WTC11 (cell line): Measurements from ENCODE around the gene SLC25A25. TPM values are rescaled to one million over a fixed set of nuclear protein-coding genes. Genes with fewer than 3 reads are reported as not detected.
A peak's percentile ranks its signal among the peaks of the same experiment; 100 is the strongest.

Experiments used
- ARID4B ChIP-seq: sonication (generic); formaldehyde crosslinking; IDR thresholded peaks from 2 replicates; pipeline ENCODE4 v1.8.0; 2023; ENCODE audit warnings: missing genetic modification reagents, mild to moderate bottlenecking, borderline replicate concordance
- ATF6 ChIP-seq: sonication (generic); formaldehyde crosslinking; IDR thresholded peaks from 2 replicates; pipeline ENCODE4 v1.8.1; 2023; ENCODE audit warnings: mild to moderate bottlenecking, missing genetic modification reagents
- CTCF ChIP-seq: fragments of 200-600 bp; IDR thresholded peaks from 2 replicates; pipeline ENCODE4 v1.8.0; 2022; ENCODE audit warnings: antibody characterized with exemption
- ETV6 ChIP-seq: sonication (generic); formaldehyde crosslinking; IDR thresholded peaks from 2 replicates; pipeline ENCODE4 v1.8.1; 2022; ENCODE audit warnings: mild to moderate bottlenecking, missing genetic modification reagents
- FOXJ3 ChIP-seq: sonication (generic); formaldehyde crosslinking; IDR thresholded peaks from 2 replicates; pipeline ENCODE4 v1.9.0; 2021; ENCODE audit warnings: missing genetic modification reagents, mild to moderate bottlenecking, borderline replicate concordance
- GRHL2 ChIP-seq: fragments of 250-450 bp; sonication (Bioruptor Pico); IDR thresholded peaks from 2 replicates; pipeline ENCODE4 v1.8.0; 2022; ENCODE audit warnings: mild to moderate bottlenecking, moderate library complexity; ENCODE audit not compliant: insufficient replicate concordance, severe bottlenecking
- IRF1 ChIP-seq: sonication (generic); formaldehyde crosslinking; IDR thresholded peaks from 2 replicates; pipeline ENCODE4 v1.8.0; 2023; ENCODE audit warnings: missing genetic modification reagents
- MXD4 ChIP-seq: fragments of 250-450 bp; sonication (Bioruptor Pico); IDR thresholded peaks from 2 replicates; pipeline ENCODE4 v1.8.0; 2021; ENCODE audit warnings: mild to moderate bottlenecking, moderate library complexity, borderline replicate concordance
- MYBL2 ChIP-seq: sonication (generic); formaldehyde crosslinking; IDR thresholded peaks from 2 replicates; pipeline ENCODE4 v1.8.1; 2023; ENCODE audit warnings: mild to moderate bottlenecking, moderate library complexity, missing genetic modification reagents
- NR1H2 ChIP-seq: sonication (generic); formaldehyde crosslinking; IDR thresholded peaks from 2 replicates; pipeline ENCODE4 v1.9.0; 2021; ENCODE audit warnings: mild to moderate bottlenecking, moderate library complexity, missing genetic modification reagents
- RORB ChIP-seq: fragments of 250-450 bp; sonication (Bioruptor Pico); IDR thresholded peaks from 2 replicates; pipeline ENCODE4 v1.9.0; 2021; ENCODE audit warnings: mild to moderate bottlenecking
- TEAD1 ChIP-seq: sonication (generic); formaldehyde crosslinking; IDR thresholded peaks from 2 replicates; pipeline ENCODE4 v1.8.0; 2022; ENCODE audit warnings: mild to moderate bottlenecking, missing genetic modification reagents
- ZNF121 ChIP-seq: sonication (generic); formaldehyde crosslinking; IDR thresholded peaks from 2 replicates; pipeline ENCODE4 v1.8.0; 2023; ENCODE audit warnings: missing genetic modification reagents
- ZNF138 ChIP-seq: sonication (generic); formaldehyde crosslinking; conservative IDR thresholded peaks from 2 replicates; pipeline ENCODE4 v1.8.1; 2022; ENCODE audit warnings: mild to moderate bottlenecking, moderate library complexity, missing genetic modification reagents
- ZNF232 ChIP-seq: sonication (generic); formaldehyde crosslinking; IDR thresholded peaks from 2 replicates; pipeline ENCODE4 v1.8.0; 2022; ENCODE audit warnings: mild to moderate bottlenecking, missing genetic modification reagents
- ZNF416 ChIP-seq: fragments of 250-450 bp; sonication (Bioruptor Pico); IDR thresholded peaks from 2 replicates; pipeline ENCODE4 v1.9.0; 2021; ENCODE audit warnings: mild to moderate bottlenecking, inconsistent platforms
- total RNA-seq: library from RNA; stranded (reverse); gene quantifications from 3 replicates; pipeline ENCODE4 v1.2.3, GENCODE V29; 2021
- TF ChIP-seq, protein P1 (sequence below): fragments of 250-450 bp; sonication (Bioruptor Pico); IDR thresholded peaks from 2 replicates; pipeline ENCODE4 v1.9.0; 2021; ENCODE audit warnings: mild to moderate bottlenecking, borderline replicate concordance
- TF ChIP-seq, protein P2 (sequence below): sonication (generic); formaldehyde crosslinking; IDR thresholded peaks from 2 replicates; pipeline ENCODE4 v1.8.0; 2022; ENCODE audit warnings: mild to moderate bottlenecking, missing genetic modification reagents
- TF ChIP-seq, protein P3 (sequence below): sonication (generic); formaldehyde crosslinking; IDR thresholded peaks from 2 replicates; pipeline ENCODE4 v1.8.1; 2022; ENCODE audit warnings: low read depth, missing genetic modification reagents, borderline replicate concordance
- TF ChIP-seq, protein P4 (sequence below): sonication (generic); formaldehyde crosslinking; IDR thresholded peaks from 2 replicates; pipeline ENCODE4 v1.8.1; 2022; ENCODE audit warnings: mild to moderate bottlenecking, missing genetic modification reagents, moderate library complexity, borderline replicate concordance

SLC25A25 gene
- total RNA-seq, 1 experiment from 2014 or later = 17.4 TPM

GRCh38 chr9:128127990-128128835 is 60.2 kb downstream of the SLC25A25 start (continued):
- no peak for TF ChIP-seq CTCF
- TF ChIP-seq, protein P1, sequence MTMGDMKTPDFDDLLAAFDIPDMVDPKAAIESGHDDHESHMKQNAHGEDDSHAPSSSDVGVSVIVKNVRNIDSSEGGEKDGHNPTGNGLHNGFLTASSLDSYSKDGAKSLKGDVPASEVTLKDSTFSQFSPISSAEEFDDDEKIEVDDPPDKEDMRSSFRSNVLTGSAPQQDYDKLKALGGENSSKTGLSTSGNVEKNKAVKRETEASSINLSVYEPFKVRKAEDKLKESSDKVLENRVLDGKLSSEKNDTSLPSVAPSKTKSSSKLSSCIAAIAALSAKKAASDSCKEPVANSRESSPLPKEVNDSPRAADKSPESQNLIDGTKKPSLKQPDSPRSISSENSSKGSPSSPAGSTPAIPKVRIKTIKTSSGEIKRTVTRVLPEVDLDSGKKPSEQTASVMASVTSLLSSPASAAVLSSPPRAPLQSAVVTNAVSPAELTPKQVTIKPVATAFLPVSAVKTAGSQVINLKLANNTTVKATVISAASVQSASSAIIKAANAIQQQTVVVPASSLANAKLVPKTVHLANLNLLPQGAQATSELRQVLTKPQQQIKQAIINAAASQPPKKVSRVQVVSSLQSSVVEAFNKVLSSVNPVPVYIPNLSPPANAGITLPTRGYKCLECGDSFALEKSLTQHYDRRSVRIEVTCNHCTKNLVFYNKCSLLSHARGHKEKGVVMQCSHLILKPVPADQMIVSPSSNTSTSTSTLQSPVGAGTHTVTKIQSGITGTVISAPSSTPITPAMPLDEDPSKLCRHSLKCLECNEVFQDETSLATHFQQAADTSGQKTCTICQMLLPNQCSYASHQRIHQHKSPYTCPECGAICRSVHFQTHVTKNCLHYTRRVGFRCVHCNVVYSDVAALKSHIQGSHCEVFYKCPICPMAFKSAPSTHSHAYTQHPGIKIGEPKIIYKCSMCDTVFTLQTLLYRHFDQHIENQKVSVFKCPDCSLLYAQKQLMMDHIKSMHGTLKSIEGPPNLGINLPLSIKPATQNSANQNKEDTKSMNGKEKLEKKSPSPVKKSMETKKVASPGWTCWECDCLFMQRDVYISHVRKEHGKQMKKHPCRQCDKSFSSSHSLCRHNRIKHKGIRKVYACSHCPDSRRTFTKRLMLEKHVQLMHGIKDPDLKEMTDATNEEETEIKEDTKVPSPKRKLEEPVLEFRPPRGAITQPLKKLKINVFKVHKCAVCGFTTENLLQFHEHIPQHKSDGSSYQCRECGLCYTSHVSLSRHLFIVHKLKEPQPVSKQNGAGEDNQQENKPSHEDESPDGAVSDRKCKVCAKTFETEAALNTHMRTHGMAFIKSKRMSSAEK (CRISPR knock-in tag) = no peak
- TF ChIP-seq, protein P2, sequence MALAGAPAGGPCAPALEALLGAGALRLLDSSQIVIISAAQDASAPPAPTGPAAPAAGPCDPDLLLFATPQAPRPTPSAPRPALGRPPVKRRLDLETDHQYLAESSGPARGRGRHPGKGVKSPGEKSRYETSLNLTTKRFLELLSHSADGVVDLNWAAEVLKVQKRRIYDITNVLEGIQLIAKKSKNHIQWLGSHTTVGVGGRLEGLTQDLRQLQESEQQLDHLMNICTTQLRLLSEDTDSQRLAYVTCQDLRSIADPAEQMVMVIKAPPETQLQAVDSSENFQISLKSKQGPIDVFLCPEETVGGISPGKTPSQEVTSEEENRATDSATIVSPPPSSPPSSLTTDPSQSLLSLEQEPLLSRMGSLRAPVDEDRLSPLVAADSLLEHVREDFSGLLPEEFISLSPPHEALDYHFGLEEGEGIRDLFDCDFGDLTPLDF (CRISPR knock-in tag) = no peak
- TF ChIP-seq, protein P3, sequence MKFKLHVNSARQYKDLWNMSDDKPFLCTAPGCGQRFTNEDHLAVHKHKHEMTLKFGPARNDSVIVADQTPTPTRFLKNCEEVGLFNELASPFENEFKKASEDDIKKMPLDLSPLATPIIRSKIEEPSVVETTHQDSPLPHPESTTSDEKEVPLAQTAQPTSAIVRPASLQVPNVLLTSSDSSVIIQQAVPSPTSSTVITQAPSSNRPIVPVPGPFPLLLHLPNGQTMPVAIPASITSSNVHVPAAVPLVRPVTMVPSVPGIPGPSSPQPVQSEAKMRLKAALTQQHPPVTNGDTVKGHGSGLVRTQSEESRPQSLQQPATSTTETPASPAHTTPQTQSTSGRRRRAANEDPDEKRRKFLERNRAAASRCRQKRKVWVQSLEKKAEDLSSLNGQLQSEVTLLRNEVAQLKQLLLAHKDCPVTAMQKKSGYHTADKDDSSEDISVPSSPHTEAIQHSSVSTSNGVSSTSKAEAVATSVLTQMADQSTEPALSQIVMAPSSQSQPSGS = no peak
- no peak for TF ChIP-seq ZNF121
- TF ChIP-seq ZNF416 (CRISPR knock-in tag) = no peak
- no peak for TF ChIP-seq MXD4
- no peak for TF ChIP-seq IRF1 (CRISPR knock-in tag)
- no peak for TF ChIP-seq GRHL2
- 0 out of 2 replicates have a peak, but pooled peaks have one; percentile 28 for TF ChIP-seq ETV6 (CRISPR knock-in tag)
- TF ChIP-seq RORB (CRISPR knock-in tag) = no peak
- no peak for TF ChIP-seq NR1H2 (CRISPR knock-in tag)
- peak; percentile 37; the same call in 1 of the 2 replicates for TF ChIP-seq ARID4B
- no peak for TF ChIP-seq ZNF138 (CRISPR knock-in tag)
- TF ChIP-seq, protein P4, sequence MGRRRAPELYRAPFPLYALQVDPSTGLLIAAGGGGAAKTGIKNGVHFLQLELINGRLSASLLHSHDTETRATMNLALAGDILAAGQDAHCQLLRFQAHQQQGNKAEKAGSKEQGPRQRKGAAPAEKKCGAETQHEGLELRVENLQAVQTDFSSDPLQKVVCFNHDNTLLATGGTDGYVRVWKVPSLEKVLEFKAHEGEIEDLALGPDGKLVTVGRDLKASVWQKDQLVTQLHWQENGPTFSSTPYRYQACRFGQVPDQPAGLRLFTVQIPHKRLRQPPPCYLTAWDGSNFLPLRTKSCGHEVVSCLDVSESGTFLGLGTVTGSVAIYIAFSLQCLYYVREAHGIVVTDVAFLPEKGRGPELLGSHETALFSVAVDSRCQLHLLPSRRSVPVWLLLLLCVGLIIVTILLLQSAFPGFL (CRISPR knock-in tag) = no peak
- TF ChIP-seq ATF6 (CRISPR knock-in tag) = no peak
- TF ChIP-seq MYBL2 (CRISPR knock-in tag) = peak; percentile 9; the same call in 1 of the 2 replicates
- no peak; the same call in 1 of the 2 replicates for TF ChIP-seq ZNF232
- no peak; the same call in 1 of the 2 replicates for TF ChIP-seq TEAD1 (CRISPR knock-in tag)
- TF ChIP-seq FOXJ3 (CRISPR knock-in tag) = no peak
